GM19240 (cell line): Measurements from ENCODE around the gene ZNF677.
"Not testable (repeated sequence)": the region's sequence is repeated elsewhere in the genome, so short reads cannot be mapped to it uniquely, and the experiment has no call there.

ENCODE experiments used
- DNase-seq: peaks from one replicate; pipeline ENCODE4 v3.0.0; 2011; ENCODE audit warnings: low spot score; ENCODE audit not compliant: insufficient read length

ZNF677 gene

DNA sequence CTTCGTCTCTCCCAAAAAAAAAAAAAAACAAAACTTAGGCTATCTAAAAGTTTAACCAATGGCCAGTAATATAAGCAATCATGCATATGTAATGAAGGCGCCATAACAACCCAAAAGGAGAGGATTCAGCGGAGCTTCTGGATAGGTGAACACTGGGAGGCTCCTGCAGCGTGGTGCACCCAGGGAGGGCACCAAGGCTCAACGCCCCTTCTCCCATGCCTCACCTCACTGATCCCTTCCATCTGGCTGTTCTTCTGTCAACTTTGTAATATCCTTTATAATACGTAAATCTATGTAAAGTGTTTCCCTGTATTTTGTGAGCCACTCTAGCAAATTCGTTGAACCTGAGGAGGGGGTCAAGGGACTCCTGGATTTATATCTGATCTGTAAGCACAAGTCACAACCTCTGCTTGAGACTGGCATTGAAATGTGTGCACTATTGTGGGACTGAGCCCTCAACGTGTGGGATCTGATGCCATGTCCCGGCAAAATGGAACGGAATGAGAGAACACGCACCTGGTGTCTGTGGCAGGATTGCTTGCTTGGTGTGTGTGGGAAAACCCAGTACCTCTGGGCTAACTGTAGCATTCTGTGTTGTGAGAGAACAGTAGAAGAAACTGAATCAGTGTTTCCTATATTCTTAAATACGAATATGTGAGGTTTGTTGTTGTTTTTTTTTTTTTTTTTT lies 61.0 kb downstream of the ZNF677 start:
- no peak for DNase-seq

GRCh38 chr19:53192771-53193534 lies 61.7 kb downstream of the ZNF677 start, which contains the start of gene ZNF665:
Gene ZNF665, minus strand, starts transcription at chr19:53193358. Its CDS starts 10,460 bp downstream, at chr19:53182898.
- no peak for DNase-seq

DNA sequence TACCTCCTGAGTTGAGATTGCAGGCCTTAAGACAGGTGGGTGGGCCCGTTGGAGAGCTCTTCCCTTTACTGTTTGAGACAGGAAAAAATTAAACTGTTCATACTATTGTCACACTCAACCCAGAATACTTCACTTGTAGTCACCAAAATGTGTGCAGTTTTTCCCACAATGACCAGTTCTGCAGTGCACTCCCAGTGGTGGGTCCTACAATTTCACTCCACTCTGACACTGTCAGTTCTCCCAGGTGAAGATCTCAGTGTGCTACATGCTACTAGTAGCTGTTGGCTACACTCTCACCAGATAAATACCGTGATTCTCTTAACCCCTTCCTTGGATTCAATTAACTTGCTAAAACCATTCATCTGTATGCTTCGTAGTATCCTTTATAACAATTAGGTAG lies 64.4 kb downstream of the ZNF677 start:
- DNase-seq: no peak

DNA sequence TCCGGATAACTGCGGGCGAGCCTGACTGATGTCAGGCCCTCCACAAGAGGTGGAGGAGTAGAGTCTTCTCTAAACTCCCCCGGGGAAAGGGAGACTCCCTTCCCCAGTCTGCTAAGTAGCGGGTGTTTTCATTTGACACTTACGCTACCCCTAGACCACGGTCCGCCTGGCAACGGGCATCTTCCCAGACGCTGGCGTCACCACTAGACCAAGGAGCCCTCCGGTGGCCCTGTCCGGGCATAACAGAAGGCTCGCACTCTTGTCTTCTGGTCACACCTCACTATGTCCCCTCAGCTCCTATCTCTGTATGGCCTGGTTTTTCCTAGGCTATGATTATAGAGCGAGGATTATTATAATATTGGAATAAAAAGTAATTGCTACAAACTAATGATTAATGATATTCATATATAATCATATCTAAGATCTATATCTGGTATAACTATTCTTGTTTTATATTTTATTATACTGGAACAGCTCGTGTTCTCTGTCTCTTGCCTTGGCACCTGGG lies 64.9 kb downstream of the ZNF677 start:
- DNase-seq: not testable (repeated sequence)
